NCI-H2081 (cell line): Measurements from ENCODE around the gene PALLD.

Source experiments
- DNase-seq, 2 experiments: peaks; one replicate each; lab custom pipeline; 2025; lab: John Stamatoyannopoulos, UW

The PALLD gene

GRCh38 chr4:168732714-168733113 is 235.9 kb downstream of the PALLD start:
- no peak for DNase-seq

DNA sequence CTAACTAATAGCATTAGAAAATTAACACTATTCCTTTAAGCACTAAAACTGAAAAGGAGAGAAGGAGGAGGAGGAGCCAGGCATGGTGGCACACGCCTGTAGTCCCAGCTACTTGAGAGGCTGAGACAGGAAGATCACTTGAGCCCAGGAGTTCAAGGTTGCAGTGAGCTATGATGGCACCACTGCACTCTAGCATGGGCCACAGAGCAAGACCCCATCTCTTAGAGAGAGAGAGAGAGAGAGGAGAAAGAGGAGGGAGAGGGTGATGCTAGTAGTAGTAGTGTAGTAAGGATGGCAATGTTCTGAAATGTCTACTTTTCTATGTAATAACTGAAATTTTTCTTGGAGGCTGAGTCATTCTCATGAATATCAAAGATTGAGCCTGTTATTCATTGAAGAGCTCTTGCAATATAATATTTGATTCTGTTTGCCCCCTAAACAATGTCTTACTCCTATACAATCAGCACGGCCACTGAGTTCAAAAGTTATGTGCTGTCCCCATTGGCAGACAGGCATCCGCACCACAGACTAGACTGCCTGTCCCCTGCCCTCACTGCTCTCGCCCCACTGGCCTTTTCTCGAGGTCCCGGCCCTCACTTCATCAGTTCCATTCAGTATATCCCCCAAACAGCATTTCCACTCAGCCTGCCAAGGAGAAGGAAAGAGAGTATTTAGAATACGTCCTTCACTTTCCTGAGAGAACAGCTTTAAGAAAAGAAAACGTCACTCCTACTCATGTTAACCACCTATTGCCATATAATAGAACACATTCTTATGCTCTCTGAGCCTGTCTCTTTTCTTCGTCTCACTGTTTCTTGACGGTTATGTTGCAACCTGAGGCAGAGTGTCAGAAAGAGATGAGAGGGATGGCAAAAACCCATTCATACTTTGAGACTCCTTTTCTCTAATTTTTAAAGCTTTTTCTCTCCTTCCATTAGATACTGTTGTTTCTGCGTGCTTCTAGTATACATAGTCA is 238.1 kb downstream of the PALLD start:
- DNase-seq: no peak

DNA sequence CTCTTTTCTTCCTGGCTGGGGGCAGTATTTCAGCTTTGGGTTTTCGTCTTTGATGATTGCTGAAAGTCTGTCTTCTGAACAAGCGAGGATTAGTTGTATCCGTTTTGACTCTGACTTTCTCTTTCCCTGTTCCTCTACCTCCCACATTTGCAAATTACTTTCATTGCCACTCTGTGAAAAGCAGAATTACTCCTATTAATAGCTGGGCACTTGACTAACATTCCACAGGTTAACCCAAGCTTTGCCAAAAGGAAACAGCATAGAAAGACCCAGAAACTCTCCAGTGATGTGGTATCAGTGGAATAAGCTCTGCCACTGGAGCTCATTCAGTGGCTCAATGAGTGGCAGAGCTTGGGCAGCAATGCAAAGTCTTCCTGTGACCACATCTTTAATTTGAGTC is 238.9 kb downstream of the PALLD start:
- no peak for DNase-seq

GRCh38 chr4:168736860-168737805 is 240.3 kb downstream of the PALLD start:
- no peak for DNase-seq

- DNase-seq: no peak
Measured at GRCh38 chr4:168737806-168738172, 240.9 kb downstream of the PALLD start.

DNA sequence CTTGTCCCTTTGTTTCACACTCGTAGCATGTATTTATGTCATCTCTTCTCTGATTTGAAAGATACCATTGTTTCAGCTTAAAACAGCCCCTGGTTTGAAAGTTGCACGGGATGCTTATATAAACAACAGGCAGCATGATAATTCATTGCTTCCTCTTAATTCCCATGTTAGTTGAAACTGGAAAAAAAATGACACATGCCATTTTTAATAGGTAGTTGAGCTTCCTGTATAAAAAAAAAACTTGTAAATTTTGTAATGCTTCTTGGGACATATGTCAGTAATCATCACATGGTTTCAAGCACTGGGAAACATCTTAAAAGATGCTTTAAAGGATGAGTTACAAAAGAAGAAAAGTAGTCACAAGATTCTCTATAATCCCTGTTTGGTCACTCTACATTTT is 243.0 kb downstream of the PALLD start:
- DNase-seq: no peak

DNA sequence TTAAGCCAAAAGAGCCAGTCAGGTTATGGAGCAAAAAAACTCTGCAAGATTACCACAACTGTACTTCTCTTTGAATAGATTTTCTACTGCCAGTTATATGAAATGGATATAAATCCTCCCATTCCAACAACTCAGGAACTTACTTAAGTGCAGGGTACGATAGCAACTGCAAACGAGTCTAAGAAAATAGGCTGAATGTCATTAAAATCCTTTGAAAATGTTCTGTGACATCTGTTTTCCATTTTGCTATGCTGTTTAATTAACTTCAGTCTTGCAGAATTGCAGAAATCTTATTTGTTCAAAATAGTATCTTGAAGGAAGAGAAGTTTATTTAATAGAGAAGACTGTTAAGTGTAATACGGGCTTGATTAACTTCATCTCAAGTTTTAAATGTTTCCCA is 243.8 kb downstream of the PALLD start:
- DNase-seq: no peak

GRCh38 chr4:168741281-168742173 is 244.7 kb downstream of the PALLD start:
- DNase-seq: no peak

DNA sequence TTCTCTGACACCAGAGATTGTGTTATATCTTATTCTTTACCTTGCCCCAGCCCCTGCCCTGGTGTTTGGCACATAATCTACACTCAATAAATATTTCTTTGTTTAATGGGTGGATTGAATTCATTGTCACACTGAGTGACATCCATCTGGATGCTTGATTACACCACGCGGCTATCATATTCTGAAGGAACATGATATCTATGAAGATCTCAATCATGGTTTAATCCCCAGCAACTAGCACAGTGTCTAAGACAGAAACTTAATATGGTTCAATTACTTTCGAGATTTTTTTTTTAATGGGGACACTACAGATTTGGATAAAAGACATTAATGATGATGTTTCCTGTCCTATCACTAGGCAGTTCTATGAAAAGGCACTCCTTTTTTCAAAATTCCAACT is 246.3 kb downstream of the PALLD start:
- no peak for DNase-seq

- DNase-seq: no peak
Measured at GRCh38 chr4:168743601-168744000, 246.7 kb downstream of the PALLD start.

- no peak for DNase-seq
Measured at GRCh38 chr4:168744021-168744420, 247.2 kb downstream of the PALLD start.

- no peak for DNase-seq
Measured at GRCh38 chr4:168748807-168749206, 252.0 kb downstream of the PALLD start.

- DNase-seq: no peak
Measured at GRCh38 chr4:168751263-168752225, 254.7 kb downstream of the PALLD start.

- no peak for DNase-seq
Measured at GRCh38 chr4:168755598-168756477, 259.0 kb downstream of the PALLD start.

DNA sequence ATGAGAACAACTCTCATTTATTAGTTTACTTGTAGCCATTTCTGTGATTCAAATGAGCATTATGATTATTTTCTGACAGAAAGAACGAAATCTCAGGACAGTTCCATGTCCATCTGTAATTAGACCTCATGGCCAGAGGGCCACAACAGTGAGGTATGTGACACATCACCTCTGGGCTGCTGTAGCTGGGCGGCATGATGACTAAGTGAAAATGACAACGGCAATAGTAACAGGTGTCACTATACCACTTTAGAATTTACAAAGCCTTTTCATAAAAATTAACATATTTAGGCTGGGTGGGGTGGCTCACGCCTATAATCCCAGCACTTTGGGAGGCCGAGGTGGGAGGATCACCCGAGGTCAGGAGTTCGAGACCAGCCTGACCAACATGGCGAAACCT is 260.6 kb downstream of the PALLD start:
- DNase-seq: no peak

- no peak for DNase-seq
Measured at GRCh38 chr4:168758351-168758876, 261.6 kb downstream of the PALLD start.

DNA sequence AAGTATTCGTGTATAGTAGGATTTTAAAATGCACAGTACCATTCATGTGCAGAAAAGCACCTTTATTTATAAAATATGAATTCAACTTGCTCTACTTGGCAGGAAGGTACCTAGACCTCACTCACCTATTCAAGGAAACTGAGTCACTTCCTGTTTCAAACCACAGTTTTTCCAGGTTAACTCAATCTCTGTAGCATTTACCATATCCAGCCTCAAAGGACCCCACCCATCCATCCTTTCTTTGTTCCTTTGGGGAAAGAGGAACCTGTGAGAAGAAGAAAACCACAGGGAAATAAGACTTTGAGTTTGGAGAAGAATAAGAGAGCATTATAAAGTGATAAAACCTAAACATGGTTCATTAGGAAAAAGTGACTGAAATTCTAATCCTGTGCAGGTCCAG is 262.5 kb downstream of the PALLD start:
- DNase-seq: no peak

GRCh38 chr4:168759959-168760527 is 263.2 kb downstream of the PALLD start:
- DNase-seq: no peak

DNA sequence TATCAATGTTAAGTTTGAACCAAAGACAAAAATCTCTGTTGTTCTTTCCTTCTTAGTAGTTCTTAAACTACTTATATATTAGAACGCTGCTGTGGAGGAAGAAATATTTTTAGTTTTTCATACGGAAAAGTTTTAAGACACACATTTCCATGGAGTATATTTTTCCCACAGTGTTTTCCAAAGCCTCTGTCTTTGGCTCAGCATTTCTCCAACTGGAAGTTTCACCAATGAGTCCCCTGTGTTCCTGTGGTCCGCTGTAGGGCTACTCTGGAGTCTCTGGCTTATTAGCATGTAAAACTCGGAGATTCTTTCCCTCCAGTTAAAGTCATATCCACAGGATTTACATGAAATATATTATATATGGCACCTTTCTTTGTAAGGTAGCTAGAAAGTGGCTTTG is 264.2 kb downstream of the PALLD start:
- DNase-seq: no peak
